Measurements from ENCODE around the gene PTPN9. TPM values are rescaled to one million over a fixed set of nuclear protein-coding genes. Genes with fewer than 3 reads are reported as not detected.
A peak's percentile ranks its signal among the peaks of the same experiment; 100 is the strongest.

The PTPN9 gene
- total and polyA plus RNA-seq, 2 of the 4 experiments (the other 2 are of a cell fraction): 26.5 to 38.9 TPM

- H3K14ac ChIP-seq (replicated peaks; ENCODE audit: low read depth, low read length): peak overlapping the region; percentile 70
- H3K36me3 ChIP-seq (ENCODE audit: control insufficient read depth, insufficient read depth, low read length): 0 out of 2 replicates have a peak, but pooled peaks cover 2% of the 10 kb centered on the region
- H2BK120ac ChIP-seq (ENCODE audit: low read depth, low read length): 0 out of 2 replicates have a peak overlapping the region, but pooled peaks have one; percentile 2
- in situ Hi-C loops (cut with MboI; ENCODE audit: low sequenced_read_pairs) (no loop called here), intact Hi-C loops (cut with micrococcal nuclease) (loop anchor here (1.0 to 10.0 kb wide), 3 partner anchors 82 to 426 kb away; partner anchors contain the start of genes MAN2C1 and PPCDC), dilution Hi-C loops (cut with HindIII; ENCODE audit: low sequenced_read_pairs, unreplicated experiment) (no loop called here)
- H2AFZ ChIP-seq (replicated peaks; ENCODE audit: low read length, poor library complexity): peak overlapping the region; percentile 92
- H3K79me1 ChIP-seq (ENCODE audit: low read depth in 1 of 2, low read length in 2 of 2): peaks cover 11 to 50% of the 10 kb centered on the region in 2 experiments; a peak in 3 of 4 replicates
- H3K56ac ChIP-seq (ENCODE audit: extremely low read depth, insufficient read depth, low read length): no peak overlapping the region
- peaks cover 5% of the 10 kb centered on the region for H3K4me1 ChIP-seq (ENCODE audit: control insufficient read depth, insufficient read depth, low read length)
- H3K9me3 ChIP-seq (ENCODE audit: control insufficient read depth, insufficient read depth, low read length): no peaks in the 10 kb centered on the region
- H2AK5ac ChIP-seq (ENCODE audit: low read depth, low read length): peak overlapping the region; percentile 90
- no CpG with 5 or more reads among the region's 62 CpGs for WGBS, 2 experiments (ENCODE audit: extremely low coverage in 2 of 2, insufficient read length in 1 of 2)
- peak overlapping the region; percentile 34 for H3K27ac ChIP-seq (ENCODE audit: insufficient read depth, low read length)
- DNase-seq (peak; percentile 96), ATAC-seq (ENCODE audit: low read depth) (peak; percentile 38)
- peak overlapping the region; percentile 99 for H3K4me2 ChIP-seq (ENCODE audit: low read depth, low read length)
- peak overlapping the region; percentile 25 for H2BK5ac ChIP-seq (ENCODE audit: low read depth, low read length, poor library complexity, severe bottlenecking)
- H3K4me3 ChIP-seq (ENCODE audit: insufficient read depth, low read depth, low read length): peak overlapping the region; percentile 84
- peak overlapping the region; percentile 61 for H3K23ac ChIP-seq (ENCODE audit: low read depth, low read length)
- peak overlapping the region; percentile 18; the same call in 1 of the 2 replicates for H4K91ac ChIP-seq (ENCODE audit: insufficient read depth, low read depth, low read length)
- H2BK15ac ChIP-seq (ENCODE audit: low read depth, low read length): no peak overlapping the region
- H3K27me3 ChIP-seq (ENCODE audit: control insufficient read depth, insufficient read depth, low read length): no peaks in the 10 kb centered on the region
- CTCF ChIA-PET: interaction anchor here (0.6 to 2.5 kb wide), 2 partner anchors 83 to 137 kb away, joined by 3 to 8 read pairs; no protein-coding TSS in a partner anchor
- H3K18ac ChIP-seq (ENCODE audit: low read depth, low read length): no peak overlapping the region
- H4K8ac ChIP-seq (ENCODE audit: low read depth in 2 of 2, low read length in 2 of 2): peak overlapping the region in 1 of 2 experiments; percentile 10; a peak in 1 of 4 replicates
- peaks cover 58% of the 10 kb centered on the region for H4K20me1 ChIP-seq (ENCODE audit: insufficient read depth, low read length)
- peak overlapping the region; percentile 85 for H2AK9ac ChIP-seq (replicated peaks; ENCODE audit: low read depth, low read length, poor library complexity)
- TF ChIP-seq CTCF (conservative IDR thresholded peaks at IDR 0.05; ENCODE audit: low read depth, low read length) (no peak), CHD1 (IDR thresholded peaks at IDR 0.05; ENCODE audit: low read depth, low read length) (0 out of 2 replicates have a peak, but pooled peaks have one; percentile 74), POLR2A (IDR thresholded peaks at IDR 0.05; ENCODE audit: low read depth, low read length) (0 out of 2 replicates have a peak, but pooled peaks have one; percentile 13), MAZ (IDR thresholded peaks at IDR 0.05; ENCODE audit: borderline replicate concordance, low read depth, low read length) (peak; percentile 85), RFX5 (IDR thresholded peaks at IDR 0.05; ENCODE audit: low read depth, low read length) (no peak), MXI1 (IDR thresholded peaks at IDR 0.05; ENCODE audit: borderline replicate concordance, low read depth, low read length) (peak; percentile 85)
- H2BK20ac ChIP-seq (ENCODE audit: low read depth, low read length): no peak overlapping the region
- peak overlapping the region; percentile 73 for H3K4ac ChIP-seq (ENCODE audit: low read depth, low read length)
- H3K9ac ChIP-seq (ENCODE audit: low read depth, low read length): peak overlapping the region; percentile 58; the same call in 1 of the 2 replicates
- H3K9me1 ChIP-seq (ENCODE audit: insufficient read depth, low read length): peaks cover 9% of the 10 kb centered on the region; the same call in 1 of the 2 replicates
- BruUV-seq (replicated peaks): no TSS peak
- POLR2A ChIA-PET (ENCODE audit: unreplicated experiment): interaction anchor here (1.1 kb wide), 1 partner anchor 23 kb away, joined by 34 read pairs; no protein-coding TSS in a partner anchor
- H4K5ac ChIP-seq (ENCODE audit: low read depth, low read length): no peak overlapping the region
Measured at GRCh38 chr15:75450307-75451201, 128.6 kb downstream of the PTPN9 start.
